ENCODE data around the gene SHPK. TPM values are rescaled to one million over a fixed set of nuclear protein-coding genes. Genes with fewer than 3 reads are reported as not detected.

Gene SHPK
- polyA plus RNA-seq, 2 of the 4 experiments (the other 2 are of a cell fraction): 10.7 to 11.2 TPM

GRCh38 chr17:3626831-3627768, 8.9 kb downstream of the SHPK start:
- ChIA-PET POLR2A (interaction anchor here (1.6 kb wide), 1 partner anchor 9 kb away, joined by 5 read pairs; the partner anchor contains the start of genes CTNS and SHPK), CTCF (interaction anchor here (1.9 to 2.4 kb wide), 4 partner anchors 9 to 578 kb away, joined by 5 to 11 read pairs (median 7); no protein-coding TSS in a partner anchor)
- ATAC-seq: no peak
- Histone ChIP-seq H3K4me3 (no peak overlapping the region), H3K4me1 (no peaks in the 10 kb centered on the region), H3K27ac (no peak overlapping the region), H3K9me3 (no peaks in the 10 kb centered on the region), H3K4me2 (no peak overlapping the region)
- WGBS (ENCODE audit: missing lambda C conversion rate): 89% methylated on average over 16 of the region's 16 CpGs
- no peak for TF ChIP-seq NFE2L2 (conservative IDR thresholded peaks at IDR 0.05; ENCODE audit: low read length)
- no peak for TF ChIP-seq CEBPB (IDR thresholded peaks at IDR 0.05)
- TF ChIP-seq, protein P1, sequence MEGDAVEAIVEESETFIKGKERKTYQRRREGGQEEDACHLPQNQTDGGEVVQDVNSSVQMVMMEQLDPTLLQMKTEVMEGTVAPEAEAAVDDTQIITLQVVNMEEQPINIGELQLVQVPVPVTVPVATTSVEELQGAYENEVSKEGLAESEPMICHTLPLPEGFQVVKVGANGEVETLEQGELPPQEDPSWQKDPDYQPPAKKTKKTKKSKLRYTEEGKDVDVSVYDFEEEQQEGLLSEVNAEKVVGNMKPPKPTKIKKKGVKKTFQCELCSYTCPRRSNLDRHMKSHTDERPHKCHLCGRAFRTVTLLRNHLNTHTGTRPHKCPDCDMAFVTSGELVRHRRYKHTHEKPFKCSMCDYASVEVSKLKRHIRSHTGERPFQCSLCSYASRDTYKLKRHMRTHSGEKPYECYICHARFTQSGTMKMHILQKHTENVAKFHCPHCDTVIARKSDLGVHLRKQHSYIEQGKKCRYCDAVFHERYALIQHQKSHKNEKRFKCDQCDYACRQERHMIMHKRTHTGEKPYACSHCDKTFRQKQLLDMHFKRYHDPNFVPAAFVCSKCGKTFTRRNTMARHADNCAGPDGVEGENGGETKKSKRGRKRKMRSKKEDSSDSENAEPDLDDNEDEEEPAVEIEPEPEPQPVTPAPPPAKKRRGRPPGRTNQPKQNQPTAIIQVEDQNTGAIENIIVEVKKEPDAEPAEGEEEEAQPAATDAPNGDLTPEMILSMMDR (IDR thresholded peaks at IDR 0.05): no peak
- no peak for TF ChIP-seq TFCP2L1 (CRISPR knock-in tag; IDR thresholded peaks at IDR 0.05)
- no peak for TF ChIP-seq EHMT2 (IDR thresholded peaks at IDR 0.05; ENCODE audit: low read depth)
- TF ChIP-seq ZC3H11A (IDR thresholded peaks at IDR 0.05): no peak
- no peak for FAIRE-seq
- no peak for DNase-seq (ENCODE audit: low read depth in 1 of 2, low spot score in 1 of 2)

GRCh38 chr17:3622977-3623594, 13.0 kb downstream of the SHPK start:
- no peak for DNase-seq (ENCODE audit: low read depth in 1 of 2, low spot score in 1 of 2)
- Histone ChIP-seq H3K9me3 (no peaks in the 10 kb centered on the region), H3K4me2 (no peak overlapping the region), H3K4me1 (no peaks in the 10 kb centered on the region), H3K4me3 (no peak overlapping the region), H3K27ac (no peak overlapping the region)
- no peak; a peak in 1 of 6 replicates for ATAC-seq
- ChIA-PET CTCF (interaction anchor here (1.1 to 3.3 kb wide), 5 partner anchors 8 to 46 kb away, joined by 3 to 20 read pairs (median 4); partner anchors contain the start of gene TRPV1), POLR2A (interaction anchor here (1.2 kb wide), 1 partner anchor 13 kb away, joined by 3 read pairs; the partner anchor contains the start of genes CTNS and SHPK)
- no peak for TF ChIP-seq EHF (CRISPR knock-in tag; IDR thresholded peaks at IDR 0.05)
- no peak for TF ChIP-seq GATA3 (IDR thresholded peaks at IDR 0.05; ENCODE audit: borderline replicate concordance)
- TF ChIP-seq ZFP36 (IDR thresholded peaks at IDR 0.05; ENCODE audit: borderline replicate concordance, partially characterized antibody): no peak
- no peak for TF ChIP-seq MYC (IDR thresholded peaks at IDR 0.05; ENCODE audit: borderline replicate concordance, low read length)
- no peak for TF ChIP-seq NFE2L2 (conservative IDR thresholded peaks at IDR 0.05; ENCODE audit: low read length)
- no peak for TF ChIP-seq SREBF2 (IDR thresholded peaks at IDR 0.05)
- TF ChIP-seq POLR2AphosphoS2 (conservative IDR thresholded peaks at IDR 0.05; ENCODE audit: low read length): no peak
- TF ChIP-seq REST (IDR thresholded peaks at IDR 0.05): no peak
- TF ChIP-seq CBX8 (IDR thresholded peaks at IDR 0.05): no peak
- TF ChIP-seq NPAS2 (CRISPR knock-in tag; IDR thresholded peaks at IDR 0.05; ENCODE audit: borderline replicate concordance): no peak
- TF ChIP-seq KDM5A (IDR thresholded peaks at IDR 0.05): no peak
- TF ChIP-seq POLR2A (IDR thresholded peaks at IDR 0.05; ENCODE audit: low read length): no peak
- TF ChIP-seq KDM1A (IDR thresholded peaks at IDR 0.05; ENCODE audit: low read depth): no peak
- TF ChIP-seq E2F6 (IDR thresholded peaks at IDR 0.05; ENCODE audit: borderline replicate concordance, low read depth): no peak
- FAIRE-seq: no peak
- WGBS (ENCODE audit: missing lambda C conversion rate): 93% methylated on average over 16 of the region's 16 CpGs

Measured in A549 (cell line).